Panc1 (cell line): ENCODE measurements around the gene TERT. TPM values are rescaled to one million over a fixed set of nuclear protein-coding genes. Genes with fewer than 3 reads are reported as not detected.

Experiments used
- ATAC-seq: fragments of 200-7000 bp; cut with Tn5 transposase; 2 replicates; pipeline ENCODE4 v1.9.1; 2020; ENCODE audit warnings: mild to moderate bottlenecking, moderate library complexity
- BruUV-seq: library from RNA; stranded (reverse); fragments of 400-500 nt; replicated peaks from 2 replicates; lab custom pipeline; 2021; lab: Mats Ljungman, UMichigan
- CTCF ChIA-PET: fragments of 300-600 bp; sonication (Branson Sonifier 250); formaldehyde crosslinking; loops from one replicate; lab custom pipeline; 2022; ENCODE audit warnings: antibody characterized with exemption; lab: Charles Lee
- POLR2A ChIA-PET: fragments of 300-600 bp; sonication (Branson Sonifier 250); formaldehyde crosslinking; loops from one replicate; lab custom pipeline; 2022; ENCODE audit warnings: antibody characterized with exemption; lab: Charles Lee
- DNase-seq: peaks from one replicate; pipeline ENCODE4 v3.0.0-alpha.2; 2010; ENCODE audit warnings: low read depth, low spot score
- H3K27ac ChIP-seq: 2 replicates; pipeline ENCODE4 v1.5.1; 2011; ENCODE audit warnings: mild to moderate bottlenecking, low read length, inconsistent platforms
- H3K27me3 ChIP-seq: fragments of 200-500 bp; sonication (Bioruptor generic); 2 replicates; pipeline ENCODE4 v1.6.0; 2014; ENCODE audit warnings: low read length, inconsistent platforms; ENCODE audit not compliant: control insufficient read depth, insufficient read depth
- H3K36me3 ChIP-seq: fragments of 200-500 bp; sonication (Bioruptor generic); 2 replicates; pipeline ENCODE4 v1.5.1; 2014; ENCODE audit warnings: inconsistent platforms, mild to moderate bottlenecking, low read length, moderate library complexity; ENCODE audit not compliant: control insufficient read depth, insufficient read depth
- H3K4me1 ChIP-seq: 2 replicates; pipeline ENCODE4 v1.5.1; 2011; ENCODE audit warnings: inconsistent platforms, mild to moderate bottlenecking, low read length, moderate library complexity; ENCODE audit not compliant: control insufficient read depth, insufficient read depth
- H3K4me3 ChIP-seq, 2 experiments: 2 replicates each; pipeline ENCODE4 v1.5.1; 2011 to 2012; ENCODE audit warnings: low read depth in 2 of 2, low read length in 2 of 2, mild to moderate bottlenecking in 2 of 2, inconsistent platforms in 1 of 2, moderate library complexity in 1 of 2
- H3K9me3 ChIP-seq: fragments of 200-500 bp; sonication (Bioruptor generic); 2 replicates; pipeline ENCODE4 v1.5.1; 2014; ENCODE audit warnings: low read depth, mild to moderate bottlenecking, inconsistent platforms, low read length, moderate library complexity; ENCODE audit not compliant: control insufficient read depth, insufficient read depth
- CTCF ChIP-seq: fragments of 450-650 bp; IDR thresholded peaks from 2 replicates; pipeline ENCODE4 v1.5.1; 2017; ENCODE audit warnings: mild to moderate bottlenecking
- POLR2AphosphoS5 ChIP-seq: IDR thresholded peaks from 2 replicates; pipeline ENCODE4 v1.6.1; 2012; ENCODE audit warnings: mild to moderate bottlenecking, low read depth, low read length, moderate library complexity
- REST ChIP-seq, 2 experiments: IDR thresholded peaks; 2 replicates each; pipeline ENCODE4 v1.6.1; 2011 to 2012; ENCODE audit warnings: low read depth in 2 of 2, control low read depth in 1 of 2, low read length in 1 of 2, mild to moderate bottlenecking in 1 of 2, moderate library complexity in 1 of 2; ENCODE audit not compliant: insufficient read depth in 1 of 2
- SIN3A ChIP-seq: IDR thresholded peaks from 2 replicates; pipeline ENCODE4 v1.6.1; 2012; ENCODE audit warnings: low read depth, mild to moderate bottlenecking, low read length, moderate library complexity, borderline replicate concordance; ENCODE audit not compliant: insufficient read depth
- TCF7L2 ChIP-seq: IDR thresholded peaks from 2 replicates; pipeline ENCODE4 v1.6.1; 2011; ENCODE audit warnings: mild to moderate bottlenecking, low read depth, low read length, inconsistent platforms
- in situ Hi-C: cut with HindIII; loops from 2 replicates; pipeline ENCODE4 v1.10.0; 2016; ENCODE audit warnings: low sequenced_read_pairs, low pct_unique_long_range_greater_than_20kb
- intact Hi-C: fragments of 100-400 bp; cut with micrococcal nuclease; formaldehyde crosslinking; loops from one replicate; pipeline ENCODE4 v1.10.0; 2022; ENCODE audit not compliant: unreplicated experiment
- total RNA-seq: library from RNA; stranded (reverse); gene quantifications from one replicate; pipeline ENCODE4 v1.2.1, GENCODE V29; 2021; ENCODE audit not compliant: unreplicated experiment

TERT gene
- total RNA-seq, 1 experiment from 2014 or later: 8.9 TPM

DNA sequence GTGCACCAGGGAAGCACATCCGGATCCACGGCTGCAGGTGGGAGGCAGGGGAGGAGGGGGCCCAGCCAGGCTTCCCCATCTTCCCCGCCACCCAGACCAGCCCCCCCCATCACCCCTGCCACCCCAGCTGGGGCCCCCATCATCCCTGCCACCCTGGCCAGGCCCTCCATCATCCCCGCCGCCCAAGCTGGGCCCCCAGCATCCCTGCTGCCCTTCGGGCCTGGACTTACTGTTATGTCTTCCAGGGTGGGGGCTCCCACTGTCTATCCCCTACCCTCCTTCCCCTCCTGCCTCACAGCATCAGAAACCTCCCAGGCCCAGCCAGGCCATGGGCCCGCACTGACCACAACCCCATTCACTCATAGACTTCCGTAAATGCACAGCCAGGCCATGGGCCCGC lies 42.2 kb downstream of the TERT start:
- ChIA-PET CTCF (no interaction called here), POLR2A (no interaction called here)
- Histone ChIP-seq H3K36me3 (no peaks in the 10 kb centered on the region), H3K27me3 (no peaks in the 10 kb centered on the region), H3K9me3 (no peaks in the 10 kb centered on the region), H3K27ac (no peak overlapping the region), H3K4me3 (no peak overlapping the region), H3K4me1 (no peaks in the 10 kb centered on the region)
- no TSS peak for BruUV-seq
- in situ Hi-C loops: no loop called here
- DNase-seq (no peak), ATAC-seq (no peak)
- no peak for TF ChIP-seq CTCF
- no peak for TF ChIP-seq POLR2AphosphoS5
- no peak for TF ChIP-seq SIN3A
- no peak for TF ChIP-seq TCF7L2
- no peak for TF ChIP-seq REST (IDR thresholded peaks at IDR 0.05; ENCODE audit: insufficient read depth in 1 of 2, low read depth in 2 of 2, low read length in 1 of 2)
- intact Hi-C loops: no loop called here

DNA sequence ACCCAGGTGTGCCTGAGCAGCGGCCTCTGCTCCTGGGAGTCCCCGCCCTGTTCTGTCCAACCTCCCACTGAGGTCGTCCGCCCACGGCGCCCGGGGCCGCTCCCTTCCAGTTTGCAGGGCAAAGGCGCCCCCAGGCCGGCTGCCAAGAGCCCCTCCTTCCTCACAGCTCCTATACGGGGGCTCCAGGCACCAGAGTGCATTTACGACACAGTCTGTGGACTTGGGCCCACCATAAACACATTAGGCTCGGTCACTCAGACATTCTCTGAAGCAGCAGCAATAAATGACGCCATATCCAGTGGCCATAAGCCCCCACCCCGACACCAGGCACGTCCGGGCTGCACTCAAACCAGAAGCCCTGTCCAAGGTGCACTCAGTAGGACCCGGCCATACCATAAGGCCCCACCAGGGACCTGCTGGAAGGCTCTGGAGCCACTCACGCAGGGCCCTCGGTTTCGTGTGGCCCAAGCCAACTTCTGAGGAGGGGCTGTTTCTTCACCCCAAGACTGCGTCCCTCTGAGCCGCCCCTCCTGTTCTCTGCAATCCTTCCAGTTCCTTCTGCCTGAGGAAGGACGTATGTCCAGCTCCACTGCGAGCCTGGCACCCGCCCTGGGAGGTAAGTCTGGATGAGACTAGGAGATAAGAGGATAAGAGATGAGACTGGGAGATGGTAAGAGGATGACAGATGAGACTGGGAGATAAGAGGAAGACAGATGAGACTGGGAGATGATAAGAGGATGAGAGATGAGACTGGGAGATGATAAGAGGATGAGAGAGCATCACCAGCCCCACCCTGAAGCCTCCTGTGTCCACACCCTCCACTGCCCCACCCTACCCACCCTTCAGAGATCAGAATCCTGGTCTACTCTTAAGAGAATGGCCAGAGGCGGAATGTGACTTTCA lies 42.9 kb downstream of the TERT start:
- H3K4me1 ChIP-seq: no peaks in the 10 kb centered on the region
- in situ Hi-C loops (no loop called here), intact Hi-C loops (no loop called here)
- TF ChIP-seq SIN3A (no peak), CTCF (no peak), REST (IDR thresholded peaks at IDR 0.05; ENCODE audit: insufficient read depth in 1 of 2, low read depth in 2 of 2, low read length in 1 of 2) (no peak), TCF7L2 (no peak), POLR2AphosphoS5 (no peak)
- no peak overlapping the region for H3K4me3 ChIP-seq
- no peaks in the 10 kb centered on the region for H3K36me3 ChIP-seq
- H3K27me3 ChIP-seq: no peaks in the 10 kb centered on the region
- ATAC-seq (peak; percentile 19; the same call in 1 of the 2 replicates), DNase-seq (no peak)
- BruUV-seq: no TSS peak
- H3K27ac ChIP-seq: no peak overlapping the region
- CTCF ChIA-PET: no interaction called here
- no peaks in the 10 kb centered on the region for H3K9me3 ChIP-seq
- POLR2A ChIA-PET: no interaction called here
